GM13977 (cell line): ENCODE results near the gene SLC16A8.

Experiments
- DNase-seq: peaks from one replicate; pipeline ENCODE4 v3.0.0; 2012; ENCODE audit warnings: low spot score
- in situ Hi-C: fragments of 300-500 bp; cut with MboI; formaldehyde crosslinking; loops from one replicate; pipeline ENCODE4 v1.12.0; 2022; ENCODE audit warnings: low sequenced_read_pairs, low pct_unique_long_range_greater_than_20kb, mixed read lengths, inconsistent platforms; ENCODE audit not compliant: unreplicated experiment
- TF ChIP-seq, protein P1 (sequence below): IDR thresholded peaks from 2 replicates; pipeline ENCODE4 v1.5.1; 2012; ENCODE audit warnings: mild to moderate bottlenecking, control low read depth; ENCODE audit not compliant: insufficient read depth; ENCODE audit errors: extremely low read depth, missing control alignments

The SLC16A8 gene

GRCh38 chr22:38108561-38109319 is 24.8 kb upstream of the SLC16A8 start:
- no peak for DNase-seq
- in situ Hi-C loops, result no loop called here
- TF ChIP-seq, protein P1, sequence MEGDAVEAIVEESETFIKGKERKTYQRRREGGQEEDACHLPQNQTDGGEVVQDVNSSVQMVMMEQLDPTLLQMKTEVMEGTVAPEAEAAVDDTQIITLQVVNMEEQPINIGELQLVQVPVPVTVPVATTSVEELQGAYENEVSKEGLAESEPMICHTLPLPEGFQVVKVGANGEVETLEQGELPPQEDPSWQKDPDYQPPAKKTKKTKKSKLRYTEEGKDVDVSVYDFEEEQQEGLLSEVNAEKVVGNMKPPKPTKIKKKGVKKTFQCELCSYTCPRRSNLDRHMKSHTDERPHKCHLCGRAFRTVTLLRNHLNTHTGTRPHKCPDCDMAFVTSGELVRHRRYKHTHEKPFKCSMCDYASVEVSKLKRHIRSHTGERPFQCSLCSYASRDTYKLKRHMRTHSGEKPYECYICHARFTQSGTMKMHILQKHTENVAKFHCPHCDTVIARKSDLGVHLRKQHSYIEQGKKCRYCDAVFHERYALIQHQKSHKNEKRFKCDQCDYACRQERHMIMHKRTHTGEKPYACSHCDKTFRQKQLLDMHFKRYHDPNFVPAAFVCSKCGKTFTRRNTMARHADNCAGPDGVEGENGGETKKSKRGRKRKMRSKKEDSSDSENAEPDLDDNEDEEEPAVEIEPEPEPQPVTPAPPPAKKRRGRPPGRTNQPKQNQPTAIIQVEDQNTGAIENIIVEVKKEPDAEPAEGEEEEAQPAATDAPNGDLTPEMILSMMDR, result no peak

- TF ChIP-seq, protein P1, result no peak
- in situ Hi-C loops, result no loop called here
- no peak for DNase-seq
Observed at GRCh38 chr22:38107692-38108515, 23.9 kb upstream of the SLC16A8 start.

- TF ChIP-seq, protein P1, result no peak
- DNase-seq, result no peak
- in situ Hi-C loops, result no loop called here
Observed at GRCh38 chr22:38106814-38107578, 23.0 kb upstream of the SLC16A8 start.

DNA sequence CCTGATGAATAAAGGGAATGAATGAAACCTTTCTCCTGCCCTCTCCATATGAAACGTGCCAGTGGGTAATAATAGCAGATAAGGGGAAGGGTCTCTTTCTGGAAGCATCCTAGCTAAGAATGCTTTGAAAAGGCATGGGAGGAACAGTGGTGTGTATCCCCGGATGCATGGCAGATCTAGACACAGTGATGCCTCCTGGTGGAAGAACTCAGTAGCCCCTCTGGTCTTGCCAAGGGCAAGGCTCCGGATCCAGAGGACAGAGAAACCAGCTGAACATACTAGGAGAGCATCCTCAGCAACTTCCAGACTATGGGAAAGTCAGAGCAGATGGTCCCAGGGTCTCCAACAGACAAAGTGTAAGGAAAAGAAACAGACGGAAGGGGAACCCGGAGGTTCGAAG is 20.1 kb upstream of the SLC16A8 start:
- DNase-seq, result peak; percentile 39
- TF ChIP-seq, protein P1, result peak; percentile 24
- in situ Hi-C loops, result no loop called here

DNA sequence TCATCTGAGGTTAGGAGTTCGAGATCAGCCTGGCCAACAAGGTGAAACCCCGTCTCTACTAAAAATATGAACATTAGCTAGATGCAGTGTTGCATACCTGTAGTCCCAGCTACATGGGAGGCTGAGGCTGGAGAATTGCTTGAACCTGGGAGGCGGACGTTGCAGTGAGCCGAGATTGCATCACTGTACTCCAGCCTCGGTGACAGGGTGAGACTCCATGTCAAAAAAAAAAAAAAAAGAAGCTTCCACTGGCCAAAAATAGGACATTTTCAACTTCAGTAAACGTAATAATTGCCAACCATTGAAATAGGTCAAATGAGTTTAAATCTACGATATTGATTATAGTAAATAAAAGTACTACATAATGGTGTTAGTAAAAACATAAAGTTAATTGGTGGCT is 19.7 kb upstream of the SLC16A8 start:
- no peak for DNase-seq
- in situ Hi-C loops, result no loop called here
- TF ChIP-seq, protein P1, result no peak
